Small intestine (tissue), 7 donors: Measurements from ENCODE around the gene SNRPA1. TPM values are rescaled to one million over a fixed set of nuclear protein-coding genes. Genes with fewer than 3 reads are reported as not detected.

Source experiments
- DNase-seq, 2 donors: peaks; one replicate each; pipeline versions ENCODE4 v3.0.0 to v3.0.0-alpha.2; 2013
- FAIRE-seq: peaks from 2 replicates; lab custom pipeline; 2012; peaks lifted over from hg19 to GRCh38; lab: Jason Lieb, UNC
- H3K27ac ChIP-seq, 3 donors: one replicate each; pipeline ENCODE4 v1.5.1; 2013; ENCODE audit warnings: low read length in 2 of 3, mild to moderate bottlenecking in 2 of 3, control low read depth in 1 of 3, inconsistent platforms in 1 of 3, low read depth in 1 of 3, moderate library complexity in 1 of 3
- H3K27me3 ChIP-seq, 3 donors: one replicate each; pipeline ENCODE4 v1.6.1; 2013; ENCODE audit warnings: low read length in 3 of 3, inconsistent platforms in 1 of 3; ENCODE audit not compliant: control insufficient read depth in 3 of 3, insufficient read depth in 3 of 3
- H3K36me3 ChIP-seq, 3 donors: one replicate each; pipeline ENCODE4 v1.6.1; 2013; ENCODE audit warnings: low read length in 3 of 3, inconsistent platforms in 1 of 3, low read depth in 1 of 3, mild to moderate bottlenecking in 1 of 3, moderate library complexity in 1 of 3; ENCODE audit not compliant: control insufficient read depth in 3 of 3, insufficient read depth in 2 of 3
- H3K4me1 ChIP-seq, 3 donors: one replicate each; pipeline ENCODE4 v1.6.1; 2013; ENCODE audit warnings: low read length in 2 of 3, inconsistent platforms in 1 of 3, low read depth in 1 of 3, mild to moderate bottlenecking in 1 of 3, moderate library complexity in 1 of 3; ENCODE audit not compliant: control insufficient read depth in 3 of 3, insufficient read depth in 2 of 3
- H3K4me3 ChIP-seq, 3 donors: one replicate each; pipeline ENCODE4 v1.5.1; 2013; ENCODE audit warnings: low read length in 3 of 3, control low read depth in 1 of 3, inconsistent platforms in 1 of 3, low read depth in 1 of 3, mild to moderate bottlenecking in 1 of 3, moderate library complexity in 1 of 3
- H3K9me3 ChIP-seq, 2 donors: one replicate each; pipeline ENCODE4 v1.6.1; 2013; ENCODE audit warnings: low read depth in 1 of 2, low read length in 1 of 2; ENCODE audit not compliant: control insufficient read depth in 2 of 2, insufficient read depth in 1 of 2
- WGBS, 3 donors: extraction: QIAGEN DNeasy Blood & Tissue Kit; methylation state at CpG; one replicate each; pipeline ENCODE4 v1.1.7; 2013; 5-methylcytosine and 5-hydroxymethylcytosine counted together
- polyA plus RNA-seq, 4 donors: library from polyadenylated mRNA; stranded (reverse) in 3 of 4; unstranded in 1 of 4; fragments of 200-250 nt in 3 of 4; fragments of 120-200 nt in 1 of 4; gene quantifications; one replicate each; pipeline versions ENCODE4 v1.2.1 to v1.2.3, GENCODE V29; 2013
- donor health status: healthy with polysubstance abuse.
- donor health status: control.
- donor health status: control.
- donor health status: Bipolar disorder and iron deficiency.
- donor health status: healthy.

Gene SNRPA1
- polyA plus RNA-seq, 4 donors = 62.3 to 82.7 (median 73.2) TPM

- Histone ChIP-seq H3K4me3 (no peak overlapping the region), H3K36me3 (peaks cover 0 to 29% (median 0%) of the 10 kb centered on the region in 3 donors), H3K4me1 (no peaks in the 10 kb centered on the region), H3K27ac (no peak overlapping the region), H3K9me3 (no peaks in the 10 kb centered on the region), H3K27me3 (no peaks in the 10 kb centered on the region)
- 86 to 95% (median 91%) methylated on average over 6 of the region's 6 CpGs for WGBS, 3 donors
- FAIRE-seq (no peak), DNase-seq (no peak)
These were observed 22.4 kb upstream of the SNRPA1 start for GRCh38 chr15:101317336-101317872.

GRCh38 chr15:101316529-101316928, 21.5 kb upstream of the SNRPA1 start:
- 83 to 89% (median 85%) methylated on average over 5 of the region's 5 CpGs for WGBS, 3 donors
- no peak overlapping the region for H3K4me3 ChIP-seq
- H3K4me1 ChIP-seq = no peaks in the 10 kb centered on the region
- no peak overlapping the region for H3K27ac ChIP-seq
- no peak for DNase-seq
- peaks cover 0 to 25% (median 0%) of the 10 kb centered on the region in 3 donors for H3K36me3 ChIP-seq
- H3K27me3 ChIP-seq = no peaks in the 10 kb centered on the region
- no peak for FAIRE-seq
- H3K9me3 ChIP-seq = no peaks in the 10 kb centered on the region

GRCh38 chr15:101315736-101316135, 20.7 kb upstream of the SNRPA1 start:
- Histone ChIP-seq H3K36me3 (peaks cover 0 to 22% (median 0%) of the 10 kb centered on the region in 3 donors), H3K9me3 (no peaks in the 10 kb centered on the region), H3K4me3 (no peak overlapping the region), H3K27me3 (no peaks in the 10 kb centered on the region), H3K27ac (no peak overlapping the region), H3K4me1 (no peaks in the 10 kb centered on the region)
- no peak for DNase-seq
- WGBS, 3 donors = 74 to 91% (median 85%) methylated on average over 10 of the region's 10 CpGs
- no peak for FAIRE-seq

DNA sequence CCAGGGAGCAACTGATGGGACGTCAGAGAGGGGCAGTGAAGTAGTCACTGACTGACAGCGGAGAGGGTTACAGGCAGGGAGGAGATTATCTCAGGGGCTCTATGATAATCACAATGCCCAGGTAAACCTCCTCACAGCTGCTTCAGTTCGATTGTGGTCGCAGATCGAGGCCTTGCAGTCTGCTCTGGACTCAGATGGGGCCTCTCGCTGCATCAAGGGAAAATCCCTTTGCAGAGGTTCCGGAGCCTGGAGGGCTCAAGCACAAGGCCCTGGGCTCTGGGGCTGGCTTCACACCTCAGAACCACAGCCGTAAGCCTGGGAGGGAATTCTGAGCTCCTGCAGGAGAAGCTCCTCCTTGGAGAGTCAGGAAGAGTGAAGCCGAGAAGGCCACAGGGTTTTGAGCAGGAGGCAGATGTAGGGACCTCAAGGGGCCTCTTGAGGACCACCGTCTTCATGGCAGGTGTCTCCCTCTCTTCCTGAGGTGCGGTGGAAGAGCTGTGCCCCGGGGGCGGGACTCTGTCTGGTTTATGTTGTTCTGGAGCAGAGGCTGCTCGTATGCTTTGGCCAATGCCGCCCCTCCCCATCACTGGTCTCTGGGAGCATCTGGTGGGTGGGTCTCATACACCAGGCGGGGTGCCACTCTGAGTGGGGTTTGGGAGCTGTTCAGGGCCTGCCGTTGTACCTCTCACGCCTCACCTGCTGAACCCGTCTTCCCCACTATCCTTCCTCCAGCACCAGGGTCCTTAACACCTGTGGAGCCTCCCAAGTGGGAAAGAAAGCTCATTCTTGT, 19.5 kb upstream of the SNRPA1 start:
- FAIRE-seq (no peak), DNase-seq (no peak)
- H3K4me3 ChIP-seq = no peak overlapping the region
- no peaks in the 10 kb centered on the region for H3K4me1 ChIP-seq
- H3K27me3 ChIP-seq = no peaks in the 10 kb centered on the region
- H3K27ac ChIP-seq = no peak overlapping the region
- WGBS, 3 donors = 84 to 89% (median 87%) methylated on average over 19 of the region's 19 CpGs
- no peaks in the 10 kb centered on the region for H3K9me3 ChIP-seq
- H3K36me3 ChIP-seq = peaks cover 0 to 24% (median 0%) of the 10 kb centered on the region in 3 donors

GRCh38 chr15:101313041-101313761, 18.2 kb upstream of the SNRPA1 start:
- Histone ChIP-seq H3K27ac (no peak overlapping the region), H3K27me3 (no peaks in the 10 kb centered on the region), H3K4me3 (no peak overlapping the region), H3K36me3 (peaks cover 0 to 35% (median 0%) of the 10 kb centered on the region in 3 donors), H3K9me3 (no peaks in the 10 kb centered on the region), H3K4me1 (no peaks in the 10 kb centered on the region)
- DNase-seq = no peak
- 88 to 92% (median 92%) methylated on average over 21 of the region's 21 CpGs for WGBS, 3 donors
- FAIRE-seq = no peak

- Histone ChIP-seq H3K27ac (no peak overlapping the region), H3K9me3 (no peaks in the 10 kb centered on the region), H3K27me3 (no peaks in the 10 kb centered on the region), H3K36me3 (peaks cover 0 to 29% (median 0%) of the 10 kb centered on the region in 3 donors), H3K4me3 (no peak overlapping the region), H3K4me1 (no peaks in the 10 kb centered on the region)
- FAIRE-seq (no peak), DNase-seq (no peak)
- 92 to 96% (median 94%) methylated on average over 7 of the region's 7 CpGs for WGBS, 3 donors
These were observed 15.5 kb upstream of the SNRPA1 start for GRCh38 chr15:101310508-101310907.

DNA sequence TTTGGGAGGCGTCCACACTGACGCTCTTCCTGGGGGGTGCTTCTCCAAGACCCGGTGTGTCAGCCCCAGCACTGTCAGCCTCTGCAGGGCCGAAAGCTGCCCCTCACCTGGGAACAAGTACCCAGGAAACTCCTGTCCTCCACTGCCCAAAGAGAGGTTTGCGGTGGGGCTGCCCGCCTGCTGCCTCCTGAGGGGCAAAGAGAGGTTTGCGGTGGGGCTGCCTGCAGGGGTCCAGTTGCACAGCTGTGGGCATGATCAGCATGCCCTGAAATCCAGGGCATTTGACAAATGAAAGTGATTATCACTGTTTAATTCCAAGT, 15.1 kb upstream of the SNRPA1 start:
- no peaks in the 10 kb centered on the region for H3K9me3 ChIP-seq
- peaks cover 0 to 30% (median 0%) of the 10 kb centered on the region in 3 donors for H3K36me3 ChIP-seq
- no peak overlapping the region for H3K4me3 ChIP-seq
- H3K27ac ChIP-seq = no peak overlapping the region
- WGBS, 3 donors = 91 to 97% (median 95%) methylated on average over 7 of the region's 7 CpGs
- H3K27me3 ChIP-seq = no peaks in the 10 kb centered on the region
- DNase-seq = no peak
- no peaks in the 10 kb centered on the region for H3K4me1 ChIP-seq
- FAIRE-seq = no peak

- Histone ChIP-seq H3K36me3 (peaks cover 0 to 32% (median 0%) of the 10 kb centered on the region in 3 donors), H3K4me1 (no peaks in the 10 kb centered on the region), H3K27me3 (no peaks in the 10 kb centered on the region), H3K27ac (no peak overlapping the region), H3K9me3 (no peaks in the 10 kb centered on the region), H3K4me3 (no peak overlapping the region)
- DNase-seq (no peak), FAIRE-seq (no peak)
- WGBS, 3 donors = 89 to 95% (median 92%) methylated on average over 26 of the region's 26 CpGs
These were observed 14.6 kb upstream of the SNRPA1 start for GRCh38 chr15:101309436-101310160.
